Breast epithelium (tissue), 4 donors: ENCODE results near the gene UBE2H. TPM values are rescaled to one million over a fixed set of nuclear protein-coding genes. Genes with fewer than 3 reads are reported as not detected.

Experiments
- DNase-seq, 2 donors: peaks; one replicate each; pipeline ENCODE4 v3.0.0-alpha.2; 2019; ENCODE audit warnings: low spot score in 2 of 2
- H3K27ac ChIP-seq, 2 donors: fragments of 200-600 bp; sonication (generic) in 1 of 2; one replicate each; pipeline ENCODE4 v1.5.1; 2016 to 2019; ENCODE audit warnings: mild to moderate bottlenecking in 1 of 2
- H3K27me3 ChIP-seq, 2 donors: fragments of 200-600 bp; sonication (generic) in 1 of 2; one replicate each; pipeline versions ENCODE4 v1.5.1 to v1.6.0; 2017 to 2019; ENCODE audit warnings: control low read depth in 1 of 2, mild to moderate bottlenecking in 1 of 2
- H3K36me3 ChIP-seq: fragments of 200-600 bp; one replicate; pipeline ENCODE4 v1.5.1; 2019
- H3K4me1 ChIP-seq, 2 donors: fragments of 200-600 bp; sonication (generic); one replicate each; pipeline ENCODE4 v1.5.1; 2016 to 2019; ENCODE audit warnings: control low read depth in 1 of 2
- H3K4me3 ChIP-seq, 3 donors: fragments of 200-600 bp; sonication (generic); 1 replicate in 2 of 3; 2 replicates in 1 of 3; pipeline ENCODE4 v1.5.1; 2016 to 2019; ENCODE audit warnings: mild to moderate bottlenecking in 3 of 3, moderate library complexity in 2 of 3
- H3K9me3 ChIP-seq, 2 donors: fragments of 200-600 bp; sonication (generic) in 1 of 2; one replicate each; pipeline ENCODE4 v1.5.1; 2016 to 2019; ENCODE audit warnings: control low read depth in 1 of 2
- CTCF ChIP-seq, 3 donors: fragments of 450-650 bp; IDR thresholded peaks; one replicate each; pipeline ENCODE4 v1.5.1; 2016 to 2017; ENCODE audit warnings: antibody characterized with exemption in 3 of 3, mild to moderate bottlenecking in 3 of 3, moderate library complexity in 3 of 3
- POLR2A ChIP-seq: fragments of 450-650 bp; IDR thresholded peaks from one replicate; pipeline ENCODE4 v1.6.1; 2016; ENCODE audit warnings: antibody characterized with exemption, mild to moderate bottlenecking, moderate library complexity
- POLR2AphosphoS5 ChIP-seq, 3 donors: sonication (generic); formaldehyde crosslinking; IDR thresholded peaks; one replicate each; pipeline ENCODE4 v1.6.1; 2017; ENCODE audit warnings: antibody characterized with exemption in 3 of 3
- intact Hi-C: fragments of 100-400 bp; cut with DNase I; formaldehyde crosslinking; loops from one replicate; pipeline ENCODE4 v1.15.1; 2023; ENCODE audit warnings: low total_unique reads
- total RNA-seq, 3 donors: library from RNA; depleted of rRNA; stranded (reverse); fragments of >200 nt; gene quantifications; one replicate each; pipeline ENCODE4 v1.1.0, GENCODE V29; 2016

UBE2H gene
- total RNA-seq = 100 to 1,000 TPM in 2 of 3 donors, 10 to 100 TPM in 1; 81.8 to 124 (median 114) TPM

GRCh38 chr7:129952653-129953560 lies at the start of gene UBE2H:
TSS of gene UBE2H (minus strand) at chr7:129952960. CDS start at chr7:129952555, 405 bp downstream.
- intact Hi-C loops = loop anchor here (5.0 kb wide), 1 partner anchor 1664 kb away; no protein-coding TSS in a partner anchor
- Histone ChIP-seq H3K27me3 (no peaks in the 10 kb centered on the region), H3K36me3 (no peaks in the 10 kb centered on the region), H3K27ac (peak within 1 kb of the TSS; percentile 99 to 100), H3K4me3 (peak within 1 kb of the TSS; percentile 95 to 100 (median 98)), H3K9me3 (no peaks in the 10 kb centered on the region), H3K4me1 (no peaks in the 10 kb centered on the region)
- TF ChIP-seq POLR2A = peak; percentile 81
- no peak for TF ChIP-seq CTCF (IDR thresholded peaks at IDR 0.05)
- peak; percentile 95 to 99 (median 97) for TF ChIP-seq POLR2AphosphoS5 (IDR thresholded peaks at IDR 0.05)
- peak; percentile 89 to 92 for DNase-seq

DNA sequence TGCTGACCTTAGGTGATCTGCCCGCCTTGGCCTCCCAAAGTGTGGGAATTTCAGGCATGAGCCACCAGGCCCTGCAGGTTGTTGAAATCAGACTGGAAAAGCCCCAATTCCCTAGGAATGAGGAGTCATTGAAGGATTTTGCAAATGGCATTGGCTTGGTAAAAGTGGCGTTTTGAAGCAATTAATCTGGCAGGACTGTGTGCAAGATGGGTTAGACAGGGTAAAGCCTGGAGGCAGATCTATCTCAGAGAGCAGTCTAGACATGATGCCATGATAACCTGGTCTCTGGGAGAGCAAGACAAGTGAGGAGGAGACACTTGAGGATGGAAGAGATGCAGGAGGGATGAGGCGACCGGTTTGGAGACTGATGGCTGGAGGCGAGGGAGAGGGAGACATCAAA lies 45.7 kb upstream of the UBE2H start:
- no peaks in the 10 kb centered on the region for H3K9me3 ChIP-seq
- H3K4me1 ChIP-seq = no peaks in the 10 kb centered on the region
- no peak overlapping the region for H3K4me3 ChIP-seq
- H3K27me3 ChIP-seq = no peaks in the 10 kb centered on the region
- intact Hi-C loops = no loop called here
- DNase-seq = no peak
- no peaks in the 10 kb centered on the region for H3K36me3 ChIP-seq
- no peak overlapping the region for H3K27ac ChIP-seq
- TF ChIP-seq POLR2A (no peak), POLR2AphosphoS5 (IDR thresholded peaks at IDR 0.05) (no peak), CTCF (IDR thresholded peaks at IDR 0.05) (no peak)

GRCh38 chr7:129997285-129997684 lies 44.5 kb upstream of the UBE2H start:
- H3K4me1 ChIP-seq = no peaks in the 10 kb centered on the region
- no peaks in the 10 kb centered on the region for H3K9me3 ChIP-seq
- H3K27me3 ChIP-seq = no peaks in the 10 kb centered on the region
- H3K36me3 ChIP-seq = no peaks in the 10 kb centered on the region
- no peak for DNase-seq
- intact Hi-C loops = no loop called here
- H3K4me3 ChIP-seq = no peak overlapping the region
- TF ChIP-seq POLR2AphosphoS5 (IDR thresholded peaks at IDR 0.05) = no peak
- TF ChIP-seq CTCF (IDR thresholded peaks at IDR 0.05) = no peak
- no peak for TF ChIP-seq POLR2A
- no peak overlapping the region for H3K27ac ChIP-seq

DNA sequence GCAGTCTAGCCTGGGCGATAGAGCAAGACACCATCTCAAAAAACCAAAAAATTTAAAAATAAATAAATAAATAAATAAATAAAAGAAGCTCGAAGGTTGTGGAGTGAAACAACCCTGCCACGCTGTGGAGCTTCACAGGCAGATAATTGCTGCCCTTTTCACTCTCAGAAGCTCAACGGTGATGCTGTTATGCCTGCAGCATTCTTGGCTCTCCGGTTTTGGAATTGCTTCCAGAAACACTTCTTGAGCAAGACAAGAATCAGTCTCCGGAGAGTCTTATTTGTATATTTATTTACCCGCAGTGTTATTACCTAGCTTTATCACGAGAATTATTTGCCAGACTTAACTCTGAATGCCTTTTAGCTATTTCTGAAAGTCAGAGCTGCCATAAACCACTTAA lies 40.5 kb upstream of the UBE2H start:
- Histone ChIP-seq H3K27ac (no peak overlapping the region), H3K9me3 (no peaks in the 10 kb centered on the region), H3K4me1 (no peaks in the 10 kb centered on the region), H3K4me3 (no peak overlapping the region), H3K36me3 (no peaks in the 10 kb centered on the region), H3K27me3 (no peaks in the 10 kb centered on the region)
- no peak for TF ChIP-seq POLR2AphosphoS5 (IDR thresholded peaks at IDR 0.05)
- TF ChIP-seq POLR2A = no peak
- TF ChIP-seq CTCF (IDR thresholded peaks at IDR 0.05) = no peak
- intact Hi-C loops = no loop called here
- DNase-seq = peak; percentile 23 to 60
